HG03565 (cell line): Measurements from ENCODE around the gene MTCH1.
A peak's percentile ranks its signal among the peaks of the same experiment; 100 is the strongest.

ENCODE experiments used
- ATAC-seq: cut with Tn5 transposase; IDR thresholded peaks from one replicate; pipeline ENCODE4 v1.9.1; 2021; ENCODE audit warnings: mild to moderate bottlenecking, moderate library complexity; ENCODE audit not compliant: unreplicated experiment

MTCH1 gene

GRCh38 chr6:36985808-36986703, at the start of gene MTCH1:
Gene MTCH1, minus strand, starts transcription at chr6:36986196. Its CDS starts 23 bp downstream, at chr6:36986173.
- peak; percentile 82 for ATAC-seq

GRCh38 chr6:37033819-37034795, 48.1 kb upstream of the MTCH1 start:
- no peak for ATAC-seq

GRCh38 chr6:37033255-37033654, 47.3 kb upstream of the MTCH1 start:
- no peak for ATAC-seq

- no peak for ATAC-seq
Observed at GRCh38 chr6:37032239-37032638, 46.2 kb upstream of the MTCH1 start.

GRCh38 chr6:37030599-37030998, 44.6 kb upstream of the MTCH1 start:
- no peak for ATAC-seq

- ATAC-seq = no peak
Observed at GRCh38 chr6:37029249-37029971, 43.4 kb upstream of the MTCH1 start.

- ATAC-seq = no peak
Observed at GRCh38 chr6:37027811-37028469, 41.9 kb upstream of the MTCH1 start.

- ATAC-seq = no peak
Observed at GRCh38 chr6:37027036-37027720, 41.2 kb upstream of the MTCH1 start.

- ATAC-seq = no peak
Observed at GRCh38 chr6:37025621-37026466, 39.8 kb upstream of the MTCH1 start.

- ATAC-seq = no peak
Observed at GRCh38 chr6:37024656-37025337, 38.8 kb upstream of the MTCH1 start.

- ATAC-seq = no peak
Observed at GRCh38 chr6:37022135-37022863, 36.3 kb upstream of the MTCH1 start.

GRCh38 chr6:37021356-37022129, 35.5 kb upstream of the MTCH1 start:
- ATAC-seq = no peak

GRCh38 chr6:37020812-37021211, 34.8 kb upstream of the MTCH1 start:
- ATAC-seq = no peak

- no peak for ATAC-seq
Observed at GRCh38 chr6:37020381-37020780, 34.4 kb upstream of the MTCH1 start.

- ATAC-seq = no peak
Observed at GRCh38 chr6:37019065-37019450, 33.1 kb upstream of the MTCH1 start.

- ATAC-seq = peak; percentile 70
Observed at GRCh38 chr6:37018198-37019064, 32.4 kb upstream of the MTCH1 start.
